H9 (cell line): ENCODE data around the gene HS3ST2. TPM values are rescaled to one million over a fixed set of nuclear protein-coding genes. Genes with fewer than 3 reads are reported as not detected.

Experiments used
- DNase-seq: peaks from one replicate; pipeline ENCODE4 v3.0.0-alpha.2; 2017
- H2AFZ ChIP-seq: one replicate; pipeline ENCODE4 v1.6.1; 2013; ENCODE audit warnings: mild to moderate bottlenecking, low read length, control low read depth, moderate library complexity
- H2AK5ac ChIP-seq: 2 replicates; pipeline ENCODE4 v1.6.1; 2013; ENCODE audit warnings: low read length, control low read depth, mixed read lengths; ENCODE audit not compliant: insufficient read length
- H2BK120ac ChIP-seq: one replicate; pipeline ENCODE4 v1.6.1; 2013; ENCODE audit warnings: low read depth, mild to moderate bottlenecking, low read length, control low read depth, inconsistent platforms; ENCODE audit not compliant: poor library complexity, severe bottlenecking
- H2BK12ac ChIP-seq: 2 replicates; pipeline ENCODE4 v1.6.1; 2013; ENCODE audit warnings: low read length, control low read depth, mixed read lengths, low read depth; ENCODE audit not compliant: insufficient read length
- H2BK15ac ChIP-seq: 2 replicates; pipeline ENCODE4 v1.6.1; 2013; ENCODE audit warnings: low read depth, low read length, control low read depth
- H2BK20ac ChIP-seq: one replicate; pipeline ENCODE4 v1.6.1; 2013; ENCODE audit warnings: low read depth, mild to moderate bottlenecking, low read length, control low read depth, inconsistent platforms; ENCODE audit not compliant: poor library complexity, severe bottlenecking
- H2BK5ac ChIP-seq: 2 replicates; pipeline ENCODE4 v1.6.1; 2013; ENCODE audit warnings: low read length, control low read depth, mixed read lengths; ENCODE audit not compliant: insufficient read length
- H3K14ac ChIP-seq: 2 replicates; pipeline ENCODE4 v1.6.1; 2013; ENCODE audit warnings: low read length, control low read depth; ENCODE audit not compliant: insufficient read depth
- H3K18ac ChIP-seq: 2 replicates; pipeline ENCODE4 v1.6.1; 2013; ENCODE audit warnings: low read depth, mild to moderate bottlenecking, mixed read lengths, low read length, control low read depth; ENCODE audit not compliant: insufficient read length
- H3K23ac ChIP-seq: 2 replicates; pipeline ENCODE4 v1.6.1; 2013; ENCODE audit warnings: low read length, control low read depth, mixed read lengths, low read depth; ENCODE audit not compliant: insufficient read length
- H3K23me2 ChIP-seq: 2 replicates; pipeline ENCODE4 v1.6.1; 2013; ENCODE audit warnings: low read depth, mild to moderate bottlenecking, mixed read lengths, low read length, control low read depth; ENCODE audit not compliant: insufficient read length, poor library complexity, severe bottlenecking
- H3K27ac ChIP-seq: 2 replicates; pipeline ENCODE4 v1.5.1; 2013; ENCODE audit warnings: low read length, control low read depth, mixed read lengths, low read depth; ENCODE audit not compliant: insufficient read length
- H3K27me3 ChIP-seq: 2 replicates; pipeline ENCODE4 v1.6.1; 2013; ENCODE audit warnings: low read length, control low read depth, inconsistent platforms; ENCODE audit not compliant: insufficient read depth
- H3K4ac ChIP-seq: 2 replicates; pipeline ENCODE4 v1.6.1; 2013; ENCODE audit warnings: low read depth, mild to moderate bottlenecking, control low read depth, inconsistent platforms, low read length, moderate library complexity
- H3K4me1 ChIP-seq: 2 replicates; pipeline ENCODE4 v1.6.1; 2013; ENCODE audit warnings: low read length, control low read depth, inconsistent platforms; ENCODE audit not compliant: insufficient read depth
- H3K4me2 ChIP-seq: 2 replicates; pipeline ENCODE4 v1.6.1; 2013; ENCODE audit warnings: low read length, control low read depth, mixed read lengths; ENCODE audit not compliant: insufficient read length, insufficient read depth
- H3K56ac ChIP-seq: 2 replicates; pipeline ENCODE4 v1.6.1; 2013; ENCODE audit warnings: low read depth, mild to moderate bottlenecking, mixed read lengths, low read length, control low read depth; ENCODE audit not compliant: insufficient read length
- H3K79me1 ChIP-seq: 2 replicates; pipeline ENCODE4 v1.6.1; 2013; ENCODE audit warnings: low read depth, mild to moderate bottlenecking, moderate library complexity, low read length, control low read depth, inconsistent platforms; ENCODE audit not compliant: insufficient read depth, poor library complexity, severe bottlenecking
- H3K79me2 ChIP-seq: 2 replicates; pipeline ENCODE4 v1.6.1; 2013; ENCODE audit warnings: low read length, control low read depth, inconsistent platforms; ENCODE audit not compliant: insufficient read depth
- H3K9ac ChIP-seq: 2 replicates; pipeline ENCODE4 v1.6.1; 2013; ENCODE audit warnings: low read length, control low read depth, mixed read lengths; ENCODE audit not compliant: insufficient read length; ENCODE audit errors: extremely low read depth
- H3K9me3 ChIP-seq: one replicate; pipeline ENCODE4 v1.6.1; 2013; ENCODE audit warnings: low read depth, low read length, inconsistent platforms; ENCODE audit not compliant: control insufficient read depth
- H3T11ph ChIP-seq: one replicate; pipeline ENCODE4 v1.6.1; 2013; ENCODE audit warnings: mild to moderate bottlenecking, low read length, control low read depth, inconsistent platforms
- H4K20me1 ChIP-seq: one replicate; pipeline ENCODE4 v1.6.1; 2013; ENCODE audit not compliant: control insufficient read depth, insufficient read length, insufficient read depth
- H4K5ac ChIP-seq: 2 replicates; pipeline ENCODE4 v1.6.1; 2013; ENCODE audit warnings: low read depth, mild to moderate bottlenecking, mixed read lengths, low read length, control low read depth; ENCODE audit not compliant: insufficient read length
- H4K8ac ChIP-seq: replicated peaks from 2 replicates; pipeline ENCODE4 v1.6.1; 2013; ENCODE audit warnings: low read length, control low read depth, mixed read lengths, low read depth; ENCODE audit not compliant: insufficient read length
- H4K91ac ChIP-seq: 2 replicates; pipeline ENCODE4 v1.6.1; 2013; ENCODE audit warnings: low read depth, mild to moderate bottlenecking, moderate library complexity, mixed read lengths, low read length, control low read depth; ENCODE audit not compliant: insufficient read length
- H3K27ac Mint-ChIP-seq, 3 experiments: 2 replicates in 2 of 3; 3 replicates in 1 of 3; pipeline ENCODE4 v1.8.0; 2020 to 2021; ENCODE audit warnings: mixed read lengths in 3 of 3, mild to moderate bottlenecking in 1 of 3, moderate library complexity in 1 of 3
- H3K27me3 Mint-ChIP-seq: 2 replicates; pipeline ENCODE4 v1.8.0; 2021; ENCODE audit warnings: low read depth, mild to moderate bottlenecking, moderate library complexity, mixed read lengths
- H3K36me3 Mint-ChIP-seq, 3 experiments: 2 replicates in 2 of 3; 3 replicates in 1 of 3; pipeline ENCODE4 v1.8.0; 2020 to 2021; ENCODE audit warnings: low read depth in 3 of 3, mixed read lengths in 3 of 3; ENCODE audit not compliant: insufficient read depth in 1 of 3
- H3K4me1 Mint-ChIP-seq, 2 experiments: 2 replicates each; pipeline ENCODE4 v1.8.0; 2020; ENCODE audit warnings: mixed read lengths in 2 of 2
- H3K4me3 Mint-ChIP-seq, 2 experiments: 2 replicates in 1 of 2; 3 replicates in 1 of 2; pipeline ENCODE4 v1.8.0; 2020 to 2021; ENCODE audit warnings: mild to moderate bottlenecking in 2 of 2, mixed read lengths in 2 of 2, moderate library complexity in 1 of 2
- H3K9me3 Mint-ChIP-seq, 2 experiments: 2 replicates in 1 of 2; 3 replicates in 1 of 2; pipeline ENCODE4 v1.8.0; 2020; ENCODE audit warnings: mild to moderate bottlenecking in 2 of 2, mixed read lengths in 2 of 2, moderate library complexity in 1 of 2
- CTCF ChIP-seq: fragments of 200-600 bp; sonication (generic); conservative IDR thresholded peaks from 3 replicates; pipeline ENCODE4 v1.8.0; 2021; ENCODE audit warnings: antibody characterized with exemption, mild to moderate bottlenecking
- WGBS: extraction: QIAGEN DNeasy Blood & Tissue Kit; methylation state at CpG from one replicate; pipeline ENCODE4 v1.1.7; 2013; ENCODE audit warnings: missing lambda C conversion rate, low lambda C conversion rate, mixed read lengths; ENCODE audit not compliant: insufficient read length; ENCODE audit errors: extremely low coverage; 5-methylcytosine and 5-hydroxymethylcytosine counted together
- total RNA-seq: library from RNA; stranded (reverse); gene quantifications from 2 replicates; pipeline ENCODE4 v1.2.1, GENCODE V29; 2021

The HS3ST2 gene
- total RNA-seq, 1 experiment from 2014 or later: 3.1 TPM

- Histone ChIP-seq H3K79me1 (no peaks in the 10 kb centered on the region), H3K4ac (no peak overlapping the region), H3K4me2 (no peak overlapping the region), H3K14ac (no peak overlapping the region), H2BK15ac (no peak overlapping the region), H3K56ac (no peak overlapping the region), H3K23ac (no peak overlapping the region), H4K91ac (no peak overlapping the region), H4K8ac (no peak overlapping the region), H3K23me2 (no peaks in the 10 kb centered on the region), H3K9me3 (no peaks in the 10 kb centered on the region), H4K20me1 (no peaks in the 10 kb centered on the region), H2BK20ac (no peak overlapping the region), H2AFZ (no peak overlapping the region), H3K4me1 (no peaks in the 10 kb centered on the region), H2BK120ac (no peak overlapping the region), H3K27me3 (no peaks in the 10 kb centered on the region), H3K27ac (no peak overlapping the region), H2AK5ac (no peak overlapping the region), H2BK12ac (no peak overlapping the region), H4K5ac (no peak overlapping the region), H3K18ac (no peak overlapping the region), H3K9ac (no peak overlapping the region), H2BK5ac (no peak overlapping the region), H3K79me2 (no peaks in the 10 kb centered on the region), H3T11ph (no peak overlapping the region)
- H3K27me3 Mint-ChIP-seq: peaks cover 1% of the 10 kb centered on the region
- H3K9me3 Mint-ChIP-seq: no peaks in the 10 kb centered on the region; a peak in 1 of 5 replicates
- no CpG with 5 or more reads among the region's 3 CpGs for WGBS
- no peak for DNase-seq
- peaks cover 11 to 18% of the 10 kb centered on the region in 2 experiments for H3K4me1 Mint-ChIP-seq
- no peak overlapping the region for H3K4me3 Mint-ChIP-seq
- H3K27ac Mint-ChIP-seq: no peak overlapping the region
- no peaks in the 10 kb centered on the region for H3K36me3 Mint-ChIP-seq
- no peak for TF ChIP-seq CTCF
Measured at GRCh38 chr16:22927306-22927705, 113.3 kb downstream of the HS3ST2 start.
